Mesenteric fat pad (tissue), 1 donor: ENCODE data around the gene TSEN54. TPM values are rescaled to one million over a fixed set of nuclear protein-coding genes. Genes with fewer than 3 reads are reported as not detected.
"Not testable (repeated sequence)": the region's sequence is repeated elsewhere in the genome, so short reads cannot be mapped to it uniquely, and the experiment has no call there.

Experiments
- DNase-seq: peaks from one replicate; pipeline ENCODE4 v3.0.0-alpha.2; 2020; ENCODE audit warnings: low spot score
- long read RNA-seq: library from polyadenylated mRNA; unstranded; transcript quantifications from one replicate; pipeline ENCODE4 v2.0.0, GENCODE V29; 2020
- total RNA-seq: library from RNA; stranded (reverse); fragmentation: NEBNext Ultra II Directional; extraction: Animal tissue kit (Norgen Biotek cat#: 25700); gene quantifications from one replicate; pipeline ENCODE4 v1.2.1, GENCODE V29; 2021
- donor health status: DM: yes; HTN: yes; CAD: no.

TSEN54 gene
- 13.7 TPM for total RNA-seq
- long read RNA-seq, transcript TSEN54-201 (11 exons, 1,944 nt): major isoform, 54 of 95 reads
- long read RNA-seq, partial matches to known transcripts: 16 of 95 reads
- long read RNA-seq, other reads (novel, unspliced or antisense): 25 of 95 reads

DNA sequence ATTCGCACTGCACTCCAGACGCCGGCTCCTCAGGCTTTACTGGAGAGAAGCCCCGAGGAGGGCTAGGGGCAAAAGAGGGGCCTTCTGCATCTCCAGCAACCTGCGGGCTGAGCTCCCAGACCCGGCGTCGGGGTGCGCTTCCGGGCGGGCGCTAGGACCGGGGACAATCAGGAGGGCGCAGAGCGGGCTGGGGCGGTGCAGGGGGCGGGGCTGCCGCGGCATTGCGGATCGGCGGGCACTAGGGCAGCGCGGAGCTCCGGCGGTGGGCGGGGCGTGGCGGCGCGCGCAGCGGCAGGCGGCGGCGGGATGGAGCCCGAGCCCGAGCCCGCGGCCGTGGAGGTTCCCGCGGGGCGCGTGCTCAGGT, at the start of gene TSEN54:
TSS of gene TSEN54 (plus strand) at position 274 of the 364 bp plus-strand sequence. CDS start at position 307, 33 bp downstream.
- DNase-seq: peak; percentile 98

- DNase-seq: no peak
Measured at GRCh38 chr17:75468291-75468754, 48.0 kb upstream of the TSEN54 start.

DNA sequence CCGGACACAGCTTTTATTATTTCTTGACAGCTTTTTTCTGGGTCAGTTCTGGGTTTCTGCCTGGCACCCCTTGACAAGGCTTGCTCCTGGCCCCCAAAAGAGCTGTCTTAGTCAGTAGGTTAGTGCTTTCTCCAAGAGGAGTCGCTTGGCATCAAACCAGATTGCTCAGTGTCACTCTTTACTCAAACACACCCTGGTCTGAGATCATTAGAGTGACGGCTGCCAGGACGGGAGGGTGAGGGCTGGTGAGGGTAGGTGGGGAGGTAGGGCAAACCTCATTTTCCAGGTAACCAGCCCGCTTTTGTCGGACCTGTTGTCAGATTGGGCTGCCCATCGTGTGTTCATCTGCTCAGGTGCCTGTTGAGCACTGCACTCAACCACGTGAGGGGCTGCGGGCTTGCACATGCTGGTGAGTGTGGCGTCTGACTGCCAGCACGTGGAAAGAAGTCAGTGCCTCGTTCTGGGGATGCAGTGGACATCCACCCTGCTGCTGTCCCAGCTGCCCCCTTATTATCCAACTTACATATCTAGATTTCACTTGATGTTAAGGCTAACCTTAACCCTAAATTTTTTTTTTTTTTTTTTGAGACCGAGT, 47.5 kb upstream of the TSEN54 start:
- no peak for DNase-seq

- no peak for DNase-seq
Measured at GRCh38 chr17:75471207-75471606, 45.1 kb upstream of the TSEN54 start.

DNA sequence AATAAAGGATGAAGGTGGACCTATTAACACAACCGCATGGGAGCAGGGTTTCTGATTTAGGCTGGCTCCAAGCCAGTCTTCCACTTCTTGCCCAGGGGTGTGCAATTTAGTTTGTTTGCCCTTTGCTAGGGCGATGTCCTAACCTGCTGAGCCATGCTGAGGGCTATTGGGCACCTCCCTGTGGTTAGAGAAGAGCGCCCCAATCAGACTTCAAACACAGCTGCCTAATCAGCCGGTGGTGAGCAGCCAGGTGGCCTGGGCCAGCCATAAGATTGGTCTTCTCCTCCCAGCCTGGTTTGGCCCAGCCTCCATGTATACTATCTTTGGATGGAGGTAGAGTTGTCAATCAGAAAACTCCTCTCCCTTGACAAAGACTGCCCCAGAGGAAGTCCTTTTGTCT, 44.2 kb upstream of the TSEN54 start:
- DNase-seq: no peak

GRCh38 chr17:75473246-75473645, 43.1 kb upstream of the TSEN54 start:
- no peak for DNase-seq

DNA sequence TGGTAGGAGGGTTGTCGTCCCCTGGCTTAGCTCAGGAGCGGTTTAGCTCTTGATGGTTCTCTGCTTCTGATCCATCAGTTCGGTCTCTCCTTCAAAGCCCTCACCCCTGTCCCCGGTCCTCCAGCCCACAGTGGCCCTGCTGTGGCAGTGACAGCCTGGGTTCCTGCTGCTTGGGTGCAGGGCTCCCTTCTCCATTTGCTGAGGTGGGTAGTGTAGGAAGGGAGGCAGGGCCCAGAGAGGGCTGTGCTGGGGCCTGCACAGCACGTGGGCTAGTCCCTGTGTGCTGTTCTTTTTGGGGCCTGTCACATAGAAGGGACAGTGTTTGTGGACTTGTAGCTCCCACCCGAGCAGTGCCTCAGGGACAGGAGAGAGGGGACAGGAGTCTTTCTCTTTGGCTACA, 41.6 kb upstream of the TSEN54 start:
- no peak for DNase-seq

- DNase-seq: no peak
Measured at GRCh38 chr17:75475144-75475835, 41.0 kb upstream of the TSEN54 start.

DNA sequence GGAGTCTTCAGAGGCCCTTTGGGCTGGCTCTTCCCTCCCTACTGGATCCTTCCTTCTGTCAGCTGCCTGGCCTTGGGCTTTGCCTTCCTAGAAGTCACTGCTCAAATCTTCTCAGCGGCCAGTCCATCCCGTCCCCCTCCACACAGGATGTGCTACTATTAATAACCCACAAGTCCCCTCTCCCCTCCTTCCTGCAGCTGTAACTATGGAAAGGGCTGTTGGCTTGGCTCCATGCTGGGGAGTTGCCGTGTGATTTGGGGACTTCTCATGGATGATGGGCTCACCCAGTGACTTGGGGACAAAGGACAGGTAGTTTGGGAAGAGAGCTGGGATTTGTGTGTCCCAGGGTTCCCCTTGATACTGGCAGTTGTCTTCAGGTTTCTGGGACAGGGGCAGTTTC, 40.5 kb upstream of the TSEN54 start:
- DNase-seq: no peak

- DNase-seq: no peak
Measured at GRCh38 chr17:75476271-75476671, 40.1 kb upstream of the TSEN54 start.

GRCh38 chr17:75476752-75477489, 39.4 kb upstream of the TSEN54 start:
- no peak for DNase-seq

GRCh38 chr17:75477490-75477862, 38.9 kb upstream of the TSEN54 start:
- DNase-seq: not testable (repeated sequence)

- DNase-seq: no peak
Measured at GRCh38 chr17:75478508-75478907, 37.8 kb upstream of the TSEN54 start.

DNA sequence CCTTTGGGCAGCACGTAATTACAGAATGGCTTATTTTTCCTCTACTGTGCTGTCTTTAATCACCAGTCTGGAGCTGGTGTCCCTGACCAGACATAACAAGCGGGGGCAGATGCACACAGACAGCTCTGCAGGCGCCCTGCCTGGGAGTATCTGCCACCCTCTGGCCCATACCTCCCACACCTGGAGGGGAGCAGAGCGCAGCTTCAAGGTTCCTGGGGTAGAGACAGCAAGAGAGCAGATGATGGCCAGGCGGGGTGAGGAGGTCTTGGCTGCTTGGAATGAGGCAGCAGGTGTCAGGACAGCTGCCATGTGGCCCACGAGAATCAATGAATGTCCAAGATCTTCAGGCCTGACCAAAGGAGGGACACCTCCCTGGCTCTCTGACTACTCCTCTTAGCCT, 36.0 kb upstream of the TSEN54 start:
- no peak for DNase-seq

- no peak for DNase-seq
Measured at GRCh38 chr17:75481194-75482068, 34.9 kb upstream of the TSEN54 start.

- no peak for DNase-seq
Measured at GRCh38 chr17:75482098-75482942, 34.0 kb upstream of the TSEN54 start.

DNA sequence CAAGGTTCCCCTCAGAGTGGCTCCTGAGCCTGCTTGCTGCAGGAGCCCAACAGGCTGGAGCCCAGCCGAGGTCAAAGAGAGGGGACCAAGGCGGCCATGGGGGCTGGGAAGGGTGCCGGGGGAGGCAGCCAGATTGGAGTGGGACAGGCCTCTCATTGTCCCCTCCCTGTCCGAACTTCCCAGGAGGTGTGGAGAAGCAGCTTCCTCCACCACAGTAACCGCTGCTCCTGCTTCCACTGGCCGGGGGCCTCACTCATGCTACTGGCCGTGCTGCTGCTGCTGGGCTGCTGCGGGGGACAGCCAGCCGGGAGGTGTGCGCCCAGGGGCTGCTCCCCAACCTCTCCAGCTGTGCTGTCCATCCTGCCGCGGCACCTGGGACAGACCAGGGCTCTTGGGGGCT, 30.6 kb upstream of the TSEN54 start:
- no peak for DNase-seq

DNA sequence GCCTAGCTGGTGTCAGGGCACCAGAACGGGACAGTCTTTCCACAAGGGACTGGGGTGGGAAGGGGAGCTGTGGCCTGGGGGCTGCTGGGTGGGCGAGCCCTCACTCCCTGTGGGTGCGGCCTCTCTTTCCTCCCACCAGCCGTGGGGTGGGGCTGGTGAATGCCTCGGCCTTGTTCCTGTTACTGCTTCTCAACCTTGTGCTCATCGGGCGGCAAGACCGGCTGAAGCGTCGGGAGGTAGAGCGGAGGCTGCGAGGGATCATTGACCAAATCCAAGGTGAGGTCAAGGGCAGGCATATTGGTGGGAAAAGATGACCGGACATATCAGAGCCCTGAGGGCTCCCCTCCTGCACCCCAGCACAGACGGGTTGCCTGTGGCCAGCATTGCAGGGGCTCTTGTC, 30.2 kb upstream of the TSEN54 start:
- DNase-seq: no peak

DNA sequence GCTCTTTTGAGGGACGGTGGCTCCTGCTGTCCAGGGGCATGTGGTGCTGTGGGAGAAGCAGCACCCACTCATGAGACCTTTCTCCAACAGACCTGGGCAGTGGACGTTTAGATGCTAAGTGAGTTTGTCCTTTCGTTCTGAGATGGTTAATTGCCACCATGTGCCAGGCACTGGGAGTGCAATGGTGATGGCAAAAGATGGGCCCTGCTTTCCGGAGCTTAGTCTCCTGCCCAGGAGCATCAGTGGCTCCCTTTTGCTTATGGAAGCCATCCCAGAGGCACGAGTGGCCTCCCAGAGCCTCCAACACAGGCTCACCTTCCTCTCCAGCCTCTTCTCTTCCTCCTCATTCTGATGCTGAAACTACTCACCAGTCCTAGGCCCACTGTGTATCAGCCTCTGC, 29.4 kb upstream of the TSEN54 start:
- no peak for DNase-seq

- no peak for DNase-seq
Measured at GRCh38 chr17:75487351-75488070, 28.8 kb upstream of the TSEN54 start.
